Renal cortex interstitium (tissue), 11 donors: ENCODE data around the gene NMUR1. TPM values are rescaled to one million over a fixed set of nuclear protein-coding genes. Genes with fewer than 3 reads are reported as not detected.
A peak's percentile ranks its signal among the peaks of the same experiment; 100 is the strongest.
"Not testable (repeated sequence)": the region's sequence is repeated elsewhere in the genome, so short reads cannot be mapped to it uniquely, and the experiment has no call there.

Experiments used
- DNase-seq, 11 donors: peaks; one replicate each; pipeline ENCODE4 v3.0.0-alpha.2; 2013; ENCODE audit warnings: low read depth in 9 of 11, low spot score in 4 of 11; ENCODE audit errors: extremely low read depth in 1 of 11
- polyA plus RNA-seq, 3 donors: library from polyadenylated mRNA; unstranded; fragments of 120-200 nt; gene quantifications; one replicate each; pipeline ENCODE4 v1.2.1, GENCODE V29; 2013; ENCODE audit not compliant: insufficient read length in 3 of 3

Gene NMUR1
- polyA plus RNA-seq, 3 donors: 0.42 to 1.0 (median 0.62) TPM

DNA sequence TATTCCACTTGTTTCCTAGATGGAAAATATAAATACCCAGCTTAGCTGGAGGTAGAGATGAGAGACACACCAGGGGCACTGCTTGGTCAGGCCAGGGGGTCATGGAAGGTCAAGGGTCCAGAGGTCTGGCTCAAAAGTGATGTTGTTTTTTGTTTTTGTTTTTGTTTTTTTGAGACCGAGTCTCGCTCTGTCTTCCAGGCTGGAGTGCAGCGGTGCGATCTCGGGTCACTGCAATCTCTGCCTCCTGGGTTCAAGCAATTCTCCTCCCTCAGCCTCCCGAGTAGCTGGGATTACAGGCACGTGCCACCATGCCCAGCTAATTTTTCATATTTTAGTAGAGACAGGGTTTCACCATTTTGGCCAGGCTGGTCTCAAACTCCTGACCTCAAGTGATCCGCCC is 26.3 kb upstream of the NMUR1 start:
- not testable (repeated sequence) for DNase-seq

DNA sequence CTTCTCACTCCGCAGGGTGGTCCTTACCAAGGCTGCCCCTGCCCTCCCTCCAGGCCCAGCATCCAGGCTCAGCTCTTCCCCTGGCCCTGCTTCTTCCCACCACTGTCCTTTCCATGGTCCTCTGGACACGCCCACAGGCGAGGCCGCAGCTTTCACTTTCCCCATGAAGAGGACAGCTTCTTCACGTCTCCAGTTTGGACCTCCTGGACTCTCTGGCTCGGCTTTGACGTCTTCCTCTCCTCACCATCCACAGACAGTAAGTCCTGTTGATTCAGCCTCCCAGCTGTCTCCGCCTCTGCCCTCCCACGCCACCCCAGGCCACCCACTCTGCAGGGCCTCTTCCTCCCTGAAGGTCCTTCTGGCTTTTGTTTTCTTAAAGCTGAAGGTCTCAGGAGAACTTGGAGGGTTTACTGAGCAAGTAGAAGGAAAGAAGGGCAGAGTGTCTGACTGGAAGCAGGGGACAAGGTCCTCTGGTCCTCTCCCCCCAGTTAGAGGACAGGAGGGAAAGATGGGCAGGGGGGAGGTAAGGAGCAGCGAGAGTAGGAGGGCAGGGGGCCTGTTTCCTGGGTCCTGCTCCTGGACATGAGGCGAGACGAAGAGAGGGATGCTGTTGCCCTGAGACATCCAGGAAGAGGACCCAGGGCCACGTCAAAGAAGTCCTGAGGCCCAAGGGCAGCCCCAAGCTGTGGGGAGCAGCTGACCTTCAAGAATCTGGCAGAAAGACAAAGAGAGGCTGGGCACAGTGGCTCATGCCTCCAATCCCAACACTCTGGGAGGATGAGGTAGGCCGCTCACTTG is 24.7 kb upstream of the NMUR1 start:
- DNase-seq: peak in 5 of 11 donors; percentile 45 to 71 (median 57)

DNA sequence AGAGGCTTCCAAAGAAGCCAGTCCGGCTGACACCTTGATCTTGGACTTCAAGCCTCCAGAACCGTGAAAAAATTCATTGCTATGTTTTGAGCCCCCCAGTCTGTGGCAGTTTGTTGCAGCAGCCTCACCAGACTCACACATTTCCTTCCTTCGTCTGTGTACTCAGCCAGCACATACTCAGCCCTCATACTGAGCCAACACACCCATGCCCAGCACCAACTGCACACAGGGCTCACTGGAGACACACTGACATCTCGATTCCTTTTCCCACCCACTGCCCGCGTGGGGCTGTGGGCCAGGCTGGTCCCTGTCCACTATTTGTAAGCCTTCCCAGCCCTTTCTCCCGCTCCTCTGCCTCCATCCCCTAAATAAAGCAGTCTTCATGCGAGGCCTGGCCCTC is 24.1 kb upstream of the NMUR1 start:
- DNase-seq: no peak

DNA sequence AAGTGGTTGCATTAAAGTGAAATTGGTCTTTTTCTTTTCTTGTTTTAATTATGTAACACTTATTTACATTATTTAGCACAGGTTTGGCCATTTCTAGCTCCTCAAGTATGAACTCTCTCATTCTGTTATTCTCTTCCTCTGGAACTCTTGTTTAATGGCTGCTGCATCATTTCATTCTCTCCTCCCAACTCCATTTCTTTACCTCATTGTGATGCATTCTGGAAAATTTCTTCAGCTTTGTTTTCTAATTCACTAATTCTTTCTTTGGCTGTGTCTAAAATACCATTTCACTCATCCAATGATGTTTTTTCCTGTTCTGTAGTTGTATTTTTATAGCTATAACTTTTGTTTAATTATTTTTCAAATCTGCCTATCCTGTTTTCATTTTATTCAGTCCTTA is 22.5 kb upstream of the NMUR1 start:
- DNase-seq: no peak

DNA sequence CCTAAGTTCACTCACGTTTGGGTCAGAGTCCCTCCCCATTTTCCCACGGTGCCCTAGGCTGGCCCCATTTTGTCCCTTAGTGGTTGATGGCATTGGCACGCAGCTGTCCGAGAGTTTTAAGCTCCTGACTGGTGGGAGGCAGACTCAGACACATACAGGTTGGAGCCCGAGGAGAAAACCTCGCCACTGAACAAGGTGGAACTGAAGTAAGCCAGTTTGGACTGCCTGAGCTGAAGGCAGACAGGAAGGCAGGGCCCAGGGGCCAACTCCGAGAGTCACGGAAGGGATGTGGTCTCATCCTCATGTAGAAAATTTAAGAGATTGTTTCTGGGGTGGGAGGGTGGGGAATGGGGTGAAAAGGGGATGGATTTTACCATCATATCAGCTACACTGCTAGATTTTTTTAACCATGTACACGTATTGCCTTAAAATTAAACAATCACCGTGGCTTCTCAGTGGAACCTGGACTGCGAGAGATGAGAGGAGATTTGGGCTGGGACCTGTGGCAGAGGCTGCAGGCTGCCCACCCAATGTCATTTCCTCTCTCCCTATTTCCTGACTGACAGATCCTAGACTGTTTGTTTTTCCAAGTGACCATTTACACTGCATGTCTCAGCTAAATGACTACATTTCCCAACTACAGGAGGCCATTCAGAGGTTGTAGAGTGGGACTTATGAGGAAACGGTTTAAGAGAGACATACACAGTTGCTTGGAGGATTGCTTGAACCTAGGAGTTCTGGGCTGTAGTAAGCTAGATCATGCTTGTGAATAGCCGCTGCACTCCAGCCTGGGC is 19.4 kb upstream of the NMUR1 start:
- no peak for DNase-seq

DNA sequence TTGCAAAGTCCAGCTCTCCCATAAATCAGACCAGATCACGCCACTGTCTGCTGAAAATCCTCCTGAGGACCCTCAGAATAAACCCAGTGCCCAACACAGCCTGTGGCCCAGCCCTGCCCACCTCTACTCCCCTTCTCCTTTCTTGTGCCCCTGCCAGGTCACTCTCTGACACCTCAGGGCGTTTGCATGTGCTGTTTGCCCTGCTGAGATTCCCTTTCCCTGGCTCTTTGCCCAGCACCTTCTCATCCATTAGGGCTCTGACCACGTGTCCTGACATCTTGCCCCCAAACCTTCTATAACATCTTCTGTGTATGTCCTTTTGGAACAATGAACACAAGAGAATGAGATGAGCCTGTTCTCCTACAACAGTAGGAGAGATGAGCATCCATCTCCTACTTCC is 18.5 kb upstream of the NMUR1 start:
- no peak for DNase-seq

DNA sequence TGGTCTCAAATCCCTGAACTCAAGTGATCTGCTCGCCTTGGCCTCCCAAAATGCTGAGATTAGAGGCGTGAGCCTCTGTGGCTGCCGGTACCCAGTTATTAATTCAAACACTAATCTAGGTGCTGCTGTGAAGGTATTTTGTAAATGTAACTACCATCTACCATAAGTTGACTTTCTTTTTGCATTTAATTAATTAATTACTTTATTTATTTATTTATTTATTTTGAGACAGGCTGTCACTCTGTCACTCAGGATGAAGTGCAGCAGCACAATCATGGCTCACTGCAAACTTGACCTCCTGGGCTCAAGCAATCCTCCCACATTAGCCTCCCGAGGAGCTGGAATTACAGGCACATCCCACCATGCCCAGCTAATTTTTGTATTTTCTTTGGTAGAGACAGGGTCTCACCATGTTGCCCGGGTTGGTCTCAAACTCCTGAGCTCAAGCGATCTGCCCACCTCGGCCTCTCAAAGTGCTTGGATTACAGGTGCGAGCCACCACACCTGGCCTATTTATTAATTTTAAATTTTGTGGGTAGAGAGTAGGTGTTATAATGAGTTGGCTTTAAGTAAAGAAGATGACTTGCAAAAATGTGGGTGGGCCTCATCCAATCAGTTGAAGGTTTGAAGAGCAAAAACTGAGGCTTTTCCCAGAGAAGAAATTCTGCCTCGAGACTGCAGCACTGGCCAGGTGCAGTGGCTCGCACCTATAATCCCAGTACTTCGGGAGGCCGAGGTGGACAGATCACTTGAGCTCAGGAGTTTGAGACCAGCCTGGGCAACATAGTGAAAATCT is 17.3 kb upstream of the NMUR1 start:
- no peak for DNase-seq

DNA sequence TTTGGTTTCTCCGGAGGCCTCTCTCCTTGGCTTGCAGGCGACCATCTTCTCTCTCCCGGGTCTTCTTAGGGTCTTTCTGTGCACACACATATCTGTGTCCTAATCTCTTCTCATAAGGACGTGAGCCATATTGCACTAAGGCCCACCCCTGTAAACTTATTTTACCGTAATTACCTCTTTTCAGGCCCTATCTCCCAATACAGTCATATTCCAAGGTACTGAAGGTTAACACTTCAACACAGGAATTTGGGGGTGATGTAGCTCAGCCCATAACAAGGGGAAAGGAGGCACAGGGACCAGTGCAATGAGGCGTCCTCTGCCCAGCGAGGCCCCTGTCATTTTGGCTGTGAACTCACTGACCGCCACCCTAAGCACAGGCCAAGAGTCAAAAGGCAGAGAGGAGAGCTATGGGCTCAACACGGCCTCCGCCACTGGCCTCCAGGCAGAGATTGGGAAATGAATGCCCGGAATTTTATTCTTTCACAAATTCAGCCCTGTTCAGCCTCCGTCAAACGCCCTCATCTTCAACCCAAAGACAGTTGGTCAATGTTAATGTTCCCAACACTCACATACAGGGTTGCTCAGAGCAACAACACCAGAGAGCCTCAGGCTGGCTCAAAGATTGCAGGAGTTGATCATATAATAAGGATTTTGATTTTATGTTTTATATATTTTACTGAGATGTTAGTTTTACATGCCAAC is 15.9 kb upstream of the NMUR1 start:
- DNase-seq: no peak

DNA sequence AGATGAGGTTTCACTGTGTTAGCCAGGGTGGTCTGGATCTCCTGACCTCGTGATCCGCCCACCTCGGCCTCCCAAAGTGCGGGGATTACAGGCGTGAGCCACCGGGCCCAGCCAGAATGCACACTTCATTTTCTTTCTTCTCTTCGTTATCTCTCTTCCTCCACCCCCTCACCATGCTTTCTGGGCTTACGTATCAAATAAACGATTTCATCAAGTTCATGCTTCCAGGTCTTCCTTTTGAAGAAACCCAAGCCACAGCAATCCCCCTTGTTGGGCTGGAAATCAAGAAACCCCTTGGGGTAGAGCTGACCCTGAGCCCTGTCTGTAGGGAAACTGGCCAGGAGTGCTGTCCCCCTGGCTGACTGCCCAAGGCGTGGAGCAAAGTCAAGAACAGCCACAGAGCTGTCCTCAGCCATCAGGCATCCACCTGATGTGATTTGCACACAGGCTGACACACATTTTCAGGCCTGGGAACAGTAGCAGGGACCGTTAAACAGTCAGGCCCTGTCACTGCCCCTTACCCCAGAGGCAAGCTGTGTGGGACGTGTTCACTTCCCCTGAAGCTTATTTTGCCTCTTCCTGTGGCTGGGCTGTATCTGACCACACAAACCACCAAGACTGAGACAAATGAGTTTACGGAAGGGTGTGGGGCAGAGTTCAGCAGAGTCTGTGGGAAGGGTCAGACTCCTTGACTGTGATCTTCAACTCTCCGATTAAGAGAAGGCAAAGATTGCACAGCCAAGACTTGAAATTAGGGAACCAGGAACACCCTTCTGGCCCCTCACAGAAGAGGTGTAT is 15.1 kb upstream of the NMUR1 start:
- no peak for DNase-seq

DNA sequence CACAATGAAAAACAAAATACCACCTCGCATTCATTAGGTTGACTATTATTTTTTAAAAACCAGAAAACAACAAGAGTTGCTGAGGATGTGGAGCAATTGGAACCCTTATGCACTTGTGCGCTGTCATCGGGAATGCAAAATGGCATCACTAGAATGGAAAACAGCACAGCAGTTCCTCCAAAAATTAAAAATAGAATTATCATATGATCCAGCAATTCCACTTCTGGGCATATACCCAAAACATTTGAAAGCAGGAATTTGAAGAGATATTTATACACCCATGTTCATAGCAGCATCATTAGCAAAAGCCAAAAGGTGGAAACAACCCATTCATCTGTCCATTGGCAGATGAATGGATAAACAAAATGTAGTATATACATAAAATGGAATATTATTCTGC is 11.9 kb upstream of the NMUR1 start:
- DNase-seq: no peak

DNA sequence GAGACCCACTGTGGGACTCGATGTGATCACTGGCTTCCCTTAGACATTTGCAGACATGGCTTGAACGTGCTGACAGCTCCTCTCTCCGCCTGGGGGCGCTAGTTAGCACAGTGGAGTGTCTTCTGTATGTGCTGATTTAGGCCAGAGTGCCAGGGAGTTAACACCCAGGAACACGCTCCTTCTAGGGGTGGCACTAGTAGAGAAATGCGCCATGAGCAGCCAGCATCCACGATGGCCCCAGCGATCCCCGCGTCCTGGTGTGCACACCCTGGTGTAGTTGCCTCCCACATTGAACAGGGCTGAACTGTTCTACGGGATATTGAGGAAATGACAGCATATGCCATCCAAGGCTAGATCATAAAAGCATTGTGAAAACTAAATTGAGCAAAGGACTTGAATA is 11.4 kb upstream of the NMUR1 start:
- no peak for DNase-seq

DNA sequence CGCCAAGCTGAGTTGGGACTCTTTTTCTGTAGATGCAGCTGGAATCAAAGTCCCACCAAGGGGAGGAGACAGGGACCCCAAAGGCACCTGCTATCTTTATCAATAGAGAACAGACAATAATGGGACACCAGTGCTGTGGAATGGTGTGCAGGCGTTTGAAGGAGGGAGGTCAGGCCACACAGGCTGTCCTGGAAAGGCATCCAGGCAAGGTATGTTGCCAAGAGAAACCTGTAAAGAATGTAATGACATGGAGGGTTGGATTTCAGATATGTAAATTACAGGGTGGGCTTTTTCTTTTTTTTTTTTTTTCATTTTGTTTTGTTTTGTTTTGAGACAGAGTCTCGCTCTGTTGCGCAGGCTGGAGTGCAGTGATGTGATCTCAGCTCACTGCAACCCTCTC is 9.7 kb upstream of the NMUR1 start:
- DNase-seq: no peak

DNA sequence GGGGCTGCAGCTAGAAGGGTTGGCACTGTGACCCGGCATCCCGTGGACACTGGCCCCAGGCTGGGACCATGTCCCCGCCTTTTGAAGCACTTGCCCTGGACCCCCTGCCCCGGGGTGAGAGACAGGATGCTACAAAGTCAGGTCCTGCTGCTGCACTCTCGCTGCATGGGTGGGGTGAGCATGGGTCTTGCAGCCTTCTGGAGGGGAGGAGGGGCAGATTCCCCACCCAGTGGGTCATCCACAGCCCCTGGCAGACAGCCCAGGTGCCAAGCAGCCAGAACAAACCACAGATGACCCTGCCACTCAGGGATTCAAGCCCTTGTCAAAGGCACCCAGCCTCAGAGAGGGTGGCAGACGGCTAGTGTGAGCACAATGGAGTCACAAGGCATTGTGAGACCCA is 5.7 kb upstream of the NMUR1 start:
- DNase-seq: no peak

DNA sequence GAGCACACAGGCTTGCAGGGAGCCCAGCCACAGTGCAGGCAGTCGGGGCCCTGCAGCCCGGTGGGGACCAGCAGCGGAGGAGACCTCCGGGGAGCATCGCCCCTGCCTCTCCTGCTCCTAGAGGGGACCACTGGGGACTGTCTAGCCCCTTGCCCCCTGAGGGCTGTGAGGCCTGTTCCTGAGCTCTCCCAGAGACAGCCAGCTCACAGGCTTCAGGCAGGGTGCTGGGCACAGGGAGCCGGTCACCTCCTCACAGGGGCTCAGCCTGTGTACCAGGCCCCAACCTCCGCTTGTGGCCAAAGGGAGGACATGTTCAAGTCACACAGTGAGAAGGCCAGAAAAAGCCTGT is 3.5 kb upstream of the NMUR1 start:
- DNase-seq: no peak

DNA sequence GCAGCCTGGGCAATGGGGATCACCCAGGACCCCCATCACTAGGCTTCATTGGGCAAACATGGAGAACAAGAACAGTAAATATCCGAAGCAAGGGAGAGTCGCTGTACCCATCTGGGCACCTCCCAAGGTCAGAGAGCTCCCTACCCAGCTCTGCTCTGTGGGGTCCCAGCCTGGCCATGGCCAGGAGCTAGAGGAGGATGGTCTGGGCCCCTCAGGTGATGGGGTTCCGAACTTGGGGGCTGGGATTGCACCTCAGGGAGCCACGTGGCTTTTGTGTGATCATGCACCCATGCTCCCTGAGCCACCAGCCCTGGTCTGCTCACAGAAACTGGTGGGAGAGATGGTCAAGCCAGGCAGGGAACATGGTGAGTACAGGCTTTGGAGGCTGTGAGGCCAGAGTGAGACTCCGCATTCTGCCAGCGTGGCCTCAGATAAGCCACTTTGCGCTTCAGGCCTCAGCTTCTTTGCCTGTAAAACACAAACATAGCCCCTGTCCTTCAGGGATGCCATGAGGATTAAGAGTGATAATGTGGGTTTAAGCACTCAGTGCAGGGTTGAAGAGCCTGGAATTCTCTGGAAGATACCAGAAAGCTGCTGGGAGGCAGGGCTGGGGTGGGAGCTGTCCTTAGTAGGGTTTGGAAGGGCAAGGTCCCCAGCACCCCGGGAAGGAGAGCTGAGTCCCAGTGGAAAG is 3.0 kb upstream of the NMUR1 start:
- DNase-seq: no peak

DNA sequence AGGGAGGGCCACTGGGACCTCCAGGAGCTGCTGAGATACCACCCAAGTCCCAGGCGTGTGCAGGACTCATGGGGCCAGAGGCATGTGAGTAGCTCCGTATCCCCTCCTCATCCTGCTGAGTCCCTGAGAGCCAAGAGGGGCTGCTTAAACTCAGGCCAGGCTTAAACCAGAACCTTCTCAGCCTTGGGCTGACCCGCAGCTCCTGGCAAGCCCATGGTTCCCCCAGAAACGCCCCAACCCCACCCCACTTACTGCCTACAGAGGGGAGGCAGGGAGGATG is 2.5 kb upstream of the NMUR1 start:
- no peak for DNase-seq

DNA sequence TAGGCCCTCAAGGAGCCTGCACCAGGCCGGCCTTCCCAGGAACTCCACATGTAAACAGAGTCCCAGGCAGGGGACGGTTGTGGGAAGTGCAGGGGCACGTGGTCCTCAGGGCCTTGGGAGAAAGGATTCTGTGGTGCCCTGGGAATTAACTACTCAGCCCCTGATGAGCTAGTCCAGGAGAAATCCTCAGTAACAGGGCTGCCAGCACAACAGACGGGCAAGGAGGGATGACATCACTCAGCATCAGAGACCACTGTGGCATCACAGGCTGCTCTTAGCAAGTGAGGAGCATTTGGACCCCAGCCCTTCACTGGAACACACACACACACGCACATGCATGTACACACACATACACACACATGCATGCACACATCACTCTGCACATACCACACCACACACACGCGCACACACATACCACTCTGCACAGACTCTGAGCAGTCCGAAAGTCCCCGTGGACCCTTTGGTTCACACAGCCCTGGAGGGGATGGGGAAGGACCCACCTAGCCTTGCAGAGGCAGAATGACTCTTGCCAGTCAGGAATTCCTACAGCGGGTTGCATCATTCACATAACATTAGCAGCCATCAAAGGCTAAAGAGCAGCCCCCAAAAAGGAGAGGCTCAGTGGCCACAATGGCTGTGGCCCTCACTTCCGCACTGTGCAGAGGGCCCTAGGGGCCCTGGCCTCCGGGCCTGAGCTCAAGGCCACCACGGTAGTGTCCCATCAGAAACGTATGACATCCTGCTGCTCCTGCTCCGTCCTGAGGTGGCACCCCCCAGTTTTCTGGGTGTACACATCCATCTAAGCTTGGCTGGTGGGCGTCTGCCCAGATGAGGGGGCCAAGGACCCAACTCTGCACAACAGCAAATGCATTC is 1.9 kb upstream of the NMUR1 start:
- no peak for DNase-seq
